Left ventricle myocardium inferior (tissue), 1 donor: Measurements from ENCODE around the gene SRSF4. TPM values are rescaled to one million over a fixed set of nuclear protein-coding genes. Genes with fewer than 3 reads are reported as not detected.

Source experiments
- DNase-seq: peaks from one replicate; pipeline ENCODE4 v3.0.0-alpha.2; 2020
- H3K27ac ChIP-seq: fragments of 200-600 bp; replicated peaks from 2 replicates; pipeline ENCODE4 v1.8.0; 2021
- H3K27me3 ChIP-seq: fragments of 200-600 bp; 2 replicates; pipeline ENCODE4 v1.8.0; 2021; ENCODE audit warnings: low read depth
- H3K36me3 ChIP-seq: fragments of 200-600 bp; 2 replicates; pipeline ENCODE4 v1.8.0; 2021
- H3K4me1 ChIP-seq: fragments of 200-600 bp; 2 replicates; pipeline ENCODE4 v1.8.0; 2021
- H3K4me3 ChIP-seq: fragments of 200-600 bp; 2 replicates; pipeline ENCODE4 v1.8.0; 2021; ENCODE audit warnings: mild to moderate bottlenecking, moderate library complexity
- H3K9me3 ChIP-seq: fragments of 200-600 bp; replicated peaks from 2 replicates; pipeline ENCODE4 v1.8.0; 2021
- intact Hi-C: fragments of 100-400 bp; cut with micrococcal nuclease; formaldehyde crosslinking; loops from one replicate; pipeline ENCODE4 v1.11.0; 2022
- total RNA-seq: library from RNA; stranded (reverse); fragmentation: NEBNext Ultra II Directional; extraction: Animal tissue kit (Norgen Biotek cat#: 25700); gene quantifications from one replicate; pipeline ENCODE4 v1.2.1, GENCODE V29; 2021
- TF ChIP-seq, protein P1 (sequence below): fragments of 200-600 bp; IDR thresholded peaks from 2 replicates; pipeline ENCODE4 v1.8.0; 2021; ENCODE audit warnings: antibody characterized with exemption, mild to moderate bottlenecking, borderline replicate concordance
- donor health status: DM: no; HTN: yes; CAD: no; lungs with severe emphysema.

The SRSF4 gene
- total RNA-seq, 1 donor from 2014 or later, result 51.1 TPM

DNA sequence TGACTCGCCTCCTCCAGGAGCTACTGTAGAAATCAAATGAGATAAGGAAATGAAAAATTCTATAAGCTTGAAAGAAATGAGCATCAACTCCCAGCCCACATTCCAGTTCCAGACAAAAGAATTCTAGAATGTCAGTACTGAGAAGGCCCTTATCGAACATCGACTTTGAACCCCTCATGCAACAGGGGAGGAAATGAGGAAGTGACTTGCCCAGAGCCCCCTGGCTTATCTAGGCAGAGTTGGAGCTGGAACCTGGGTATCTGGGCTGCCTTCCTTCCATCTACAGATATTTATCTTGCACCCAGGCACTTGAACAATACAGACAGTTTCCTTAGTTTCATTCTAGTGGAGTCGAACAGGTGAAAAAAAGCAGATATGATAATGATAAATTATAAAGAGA is 26.7 kb upstream of the SRSF4 start:
- H3K36me3 ChIP-seq, result peaks cover 58% of the 10 kb centered on the region
- no peak overlapping the region for H3K27ac ChIP-seq
- intact Hi-C loops, result loop anchor here (5.0 kb wide), 1 partner anchor 171 kb away; no protein-coding TSS in a partner anchor
- H3K4me1 ChIP-seq, result peaks cover 15% of the 10 kb centered on the region
- DNase-seq, result no peak
- no peaks in the 10 kb centered on the region for H3K9me3 ChIP-seq
- no peaks in the 10 kb centered on the region for H3K27me3 ChIP-seq
- TF ChIP-seq, protein P1, sequence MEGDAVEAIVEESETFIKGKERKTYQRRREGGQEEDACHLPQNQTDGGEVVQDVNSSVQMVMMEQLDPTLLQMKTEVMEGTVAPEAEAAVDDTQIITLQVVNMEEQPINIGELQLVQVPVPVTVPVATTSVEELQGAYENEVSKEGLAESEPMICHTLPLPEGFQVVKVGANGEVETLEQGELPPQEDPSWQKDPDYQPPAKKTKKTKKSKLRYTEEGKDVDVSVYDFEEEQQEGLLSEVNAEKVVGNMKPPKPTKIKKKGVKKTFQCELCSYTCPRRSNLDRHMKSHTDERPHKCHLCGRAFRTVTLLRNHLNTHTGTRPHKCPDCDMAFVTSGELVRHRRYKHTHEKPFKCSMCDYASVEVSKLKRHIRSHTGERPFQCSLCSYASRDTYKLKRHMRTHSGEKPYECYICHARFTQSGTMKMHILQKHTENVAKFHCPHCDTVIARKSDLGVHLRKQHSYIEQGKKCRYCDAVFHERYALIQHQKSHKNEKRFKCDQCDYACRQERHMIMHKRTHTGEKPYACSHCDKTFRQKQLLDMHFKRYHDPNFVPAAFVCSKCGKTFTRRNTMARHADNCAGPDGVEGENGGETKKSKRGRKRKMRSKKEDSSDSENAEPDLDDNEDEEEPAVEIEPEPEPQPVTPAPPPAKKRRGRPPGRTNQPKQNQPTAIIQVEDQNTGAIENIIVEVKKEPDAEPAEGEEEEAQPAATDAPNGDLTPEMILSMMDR, result no peak
- H3K4me3 ChIP-seq, result no peak overlapping the region

DNA sequence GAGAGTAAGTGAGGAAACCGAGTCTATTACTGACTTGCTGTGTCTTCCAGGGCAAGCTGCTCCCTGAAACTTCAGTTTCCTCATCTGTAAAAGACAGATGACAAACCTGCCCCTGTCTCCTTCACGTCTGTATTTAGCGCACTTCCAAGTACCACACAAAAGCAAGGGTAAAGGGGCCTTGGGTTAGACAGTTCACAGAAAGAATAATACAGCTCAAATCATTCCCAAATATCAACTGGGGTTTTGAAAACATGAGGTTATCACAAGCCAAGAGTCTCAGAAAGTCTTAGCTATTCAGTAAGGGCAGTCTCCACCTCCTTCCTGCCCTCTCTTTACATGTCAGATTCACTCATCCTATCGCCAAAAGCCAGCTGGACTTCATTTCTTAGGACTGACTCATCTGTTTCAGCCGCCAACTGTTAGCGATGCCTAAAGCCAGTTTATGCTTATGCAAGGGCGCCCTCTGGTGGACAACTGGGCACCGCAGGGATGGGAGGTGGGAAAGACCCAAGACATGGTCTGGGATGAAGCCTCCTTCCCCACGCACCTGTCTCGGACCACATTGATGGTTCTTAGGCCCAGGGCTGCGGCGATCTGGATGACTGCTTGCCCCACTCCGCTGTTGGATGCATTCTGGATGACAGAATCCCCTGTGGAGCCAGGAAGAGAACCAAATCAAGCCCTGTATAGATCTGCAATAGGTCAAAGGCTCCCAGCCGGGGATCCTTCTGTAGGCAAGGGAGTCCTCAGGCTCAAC is 21.1 kb upstream of the SRSF4 start:
- intact Hi-C loops, result loop anchor here (5.0 kb wide), 1 partner anchor 320 kb away; no protein-coding TSS in a partner anchor

DNA sequence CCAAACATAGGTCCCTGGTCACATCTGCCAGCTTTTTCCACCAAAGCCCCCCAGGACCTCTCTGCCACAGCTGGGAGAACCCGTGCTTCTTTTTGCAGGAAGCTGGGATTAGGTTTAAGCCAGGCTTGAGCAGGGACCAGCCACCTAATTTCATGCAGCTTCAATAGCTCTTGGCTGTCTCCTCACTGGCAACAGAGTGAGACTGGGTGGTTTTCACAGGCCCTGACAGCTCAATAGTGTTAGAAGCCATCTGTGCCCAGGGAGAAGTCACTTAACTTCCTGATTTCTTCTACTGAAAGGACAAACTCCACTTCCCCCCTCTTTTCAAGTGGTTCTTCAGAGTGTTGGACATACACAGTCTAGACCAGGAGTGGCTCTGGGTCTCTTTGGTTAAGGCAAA is 20.4 kb upstream of the SRSF4 start:
- intact Hi-C loops, result loop anchor here (5.0 kb wide), 1 partner anchor 320 kb away; no protein-coding TSS in a partner anchor
- Histone ChIP-seq H3K9me3 (no peaks in the 10 kb centered on the region), H3K4me1 (peaks cover 10% of the 10 kb centered on the region), H3K27me3 (no peaks in the 10 kb centered on the region), H3K4me3 (no peak overlapping the region), H3K36me3 (peaks cover 72% of the 10 kb centered on the region), H3K27ac (peak overlapping the region; percentile 83)
- TF ChIP-seq, protein P1, result no peak
- DNase-seq, result no peak

More for the DNA sequence above, 21.1 kb upstream of the SRSF4 start:
- no peaks in the 10 kb centered on the region for H3K27me3 ChIP-seq
- peaks cover 72% of the 10 kb centered on the region for H3K36me3 ChIP-seq
- peak; percentile 92 for DNase-seq
- no peak overlapping the region for H3K4me3 ChIP-seq
- H3K27ac ChIP-seq, result peak overlapping the region; percentile 83
- TF ChIP-seq, protein P1, result peak; percentile 98
- no peaks in the 10 kb centered on the region for H3K9me3 ChIP-seq
- peaks cover 13% of the 10 kb centered on the region for H3K4me1 ChIP-seq

DNA sequence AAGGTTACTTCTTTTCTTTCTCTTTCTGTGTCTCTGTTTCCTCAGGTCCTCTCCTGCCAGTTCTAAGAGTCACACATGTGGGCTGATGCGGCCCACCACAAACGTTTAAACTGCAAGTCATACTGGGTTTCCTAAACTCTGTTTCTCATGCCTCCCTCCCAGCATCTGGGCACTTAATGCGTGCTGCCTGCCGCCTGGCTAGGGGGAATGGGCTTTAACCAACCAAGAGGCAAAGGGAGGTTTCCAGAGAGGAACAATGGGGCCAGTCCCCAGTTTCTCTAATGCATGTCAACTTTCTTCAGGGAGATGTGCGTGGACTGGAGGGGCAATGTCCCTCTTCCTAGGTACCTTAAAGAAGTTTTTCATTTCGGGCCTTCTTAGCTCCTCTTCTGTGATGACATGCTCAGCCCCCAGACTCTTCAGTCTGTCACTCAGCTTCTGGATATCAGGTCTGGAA is 19.9 kb upstream of the SRSF4 start:
- H3K4me1 ChIP-seq, result peaks cover 10% of the 10 kb centered on the region

DNA sequence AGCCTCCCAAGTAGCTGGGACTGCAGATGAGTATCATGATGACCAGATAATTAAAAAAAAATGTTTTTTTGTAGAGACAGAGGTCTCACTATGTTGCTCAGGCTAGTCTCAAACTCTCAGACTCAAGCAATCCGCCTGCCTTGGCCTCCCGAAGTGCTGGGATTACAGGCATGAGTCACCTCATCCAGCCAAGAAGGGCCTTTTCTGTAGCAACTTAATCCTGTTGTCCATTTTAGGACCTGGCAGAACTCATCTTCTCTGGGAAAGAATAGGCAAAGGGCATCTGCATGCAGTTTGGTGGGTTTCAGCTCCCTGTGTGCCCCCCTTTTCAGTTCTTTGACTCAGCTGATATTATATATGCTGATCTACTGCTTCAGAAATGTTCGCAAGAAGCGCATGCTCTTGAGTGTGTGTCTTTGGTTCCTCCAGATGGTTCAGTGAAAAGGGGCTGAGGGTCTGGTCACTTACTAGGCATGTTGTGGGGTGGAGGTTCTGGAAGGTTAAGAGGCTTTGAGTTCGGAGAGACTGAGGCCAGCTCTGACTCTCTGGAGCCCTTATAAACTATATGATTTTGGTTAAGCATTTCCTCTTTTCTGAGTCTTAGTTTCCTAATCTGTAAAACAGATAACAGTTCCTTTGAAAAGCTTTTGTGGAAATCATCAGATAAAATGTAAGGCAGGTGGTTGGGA is 19.4 kb upstream of the SRSF4 start:
- intact Hi-C loops, result loop anchor here (5.0 kb wide), 1 partner anchor 319 kb away; no protein-coding TSS in a partner anchor
- no peak for DNase-seq
- Histone ChIP-seq H3K36me3 (peaks cover 71% of the 10 kb centered on the region), H3K9me3 (no peaks in the 10 kb centered on the region), H3K27me3 (no peaks in the 10 kb centered on the region), H3K27ac (no peak overlapping the region), H3K4me1 (peaks cover 10% of the 10 kb centered on the region), H3K4me3 (no peak overlapping the region)
- TF ChIP-seq, protein P1, result no peak

More for the DNA sequence above, 19.9 kb upstream of the SRSF4 start:
- H3K4me3 ChIP-seq, result no peak overlapping the region
- peak overlapping the region; percentile 83 for H3K27ac ChIP-seq
- no peaks in the 10 kb centered on the region for H3K27me3 ChIP-seq
- H3K36me3 ChIP-seq, result peaks cover 73% of the 10 kb centered on the region
- DNase-seq, result no peak
- no peaks in the 10 kb centered on the region for H3K9me3 ChIP-seq
- TF ChIP-seq, protein P1, result no peak
- intact Hi-C loops, result loop anchor here (5.0 kb wide), 1 partner anchor 319 kb away; no protein-coding TSS in a partner anchor
